CD4-positive, alpha-beta memory T cell (primary cell): ENCODE data around the gene VENTX. TPM values are rescaled to one million over a fixed set of nuclear protein-coding genes. Genes with fewer than 3 reads are reported as not detected.

Experiments used
- CTCF ChIA-PET: fragments of 350-600 bp; sonication (Branson Sonifier 250); formaldehyde crosslinking; loops from one replicate; lab custom pipeline; 2021; ENCODE audit warnings: inconsistent platforms; ENCODE audit not compliant: partially characterized antibody; lab: Charles Lee
- POLR2A ChIA-PET: fragments of 350-600 bp; sonication (Branson Sonifier 250); formaldehyde crosslinking; loops from one replicate; lab custom pipeline; 2021; ENCODE audit not compliant: partially characterized antibody; lab: Charles Lee
- DNase-seq, 5 donors: peaks; one replicate each; pipeline versions ENCODE4 v3.0.0 to v3.0.0-alpha.2; 2020 to 2022; ENCODE audit warnings: mixed read lengths in 1 of 5
- H3K27ac ChIP-seq: one replicate; pipeline ENCODE4 v1.7.0; 2013; ENCODE audit warnings: low read depth, low read length
- H3K27me3 ChIP-seq: 2 replicates; pipeline ENCODE4 v1.7.0; 2013; ENCODE audit warnings: mild to moderate bottlenecking, low read length, moderate library complexity; ENCODE audit not compliant: insufficient read depth
- H3K36me3 ChIP-seq: 2 replicates; pipeline ENCODE4 v1.7.0; 2013; ENCODE audit warnings: mild to moderate bottlenecking, low read length, moderate library complexity; ENCODE audit not compliant: insufficient read depth
- H3K4me1 ChIP-seq: 2 replicates; pipeline ENCODE4 v1.7.0; 2013; ENCODE audit warnings: mild to moderate bottlenecking, low read length, moderate library complexity; ENCODE audit not compliant: insufficient read depth
- H3K4me3 ChIP-seq, 2 donors: one replicate each; pipeline ENCODE4 v1.7.0; 2013; ENCODE audit warnings: low read length in 2 of 2, mild to moderate bottlenecking in 1 of 2
- H3K9me3 ChIP-seq, 2 donors: one replicate each; pipeline ENCODE4 v1.7.0; 2013; ENCODE audit warnings: low read length in 2 of 2, control low read depth in 1 of 2; ENCODE audit not compliant: control insufficient read depth in 1 of 2
- H3K27ac Mint-ChIP-seq, 7 donors: one replicate each; pipeline ENCODE4 v1.8.0; 2020 to 2021; ENCODE audit warnings: mixed read lengths in 7 of 7, mild to moderate bottlenecking in 6 of 7, inconsistent platforms in 3 of 7, moderate library complexity in 3 of 7
- H3K27me3 Mint-ChIP-seq, 2 donors: one replicate each; pipeline ENCODE4 v1.8.0; 2020 to 2021; ENCODE audit warnings: mixed read lengths in 2 of 2
- H3K36me3 Mint-ChIP-seq, 2 donors: one replicate each; pipeline ENCODE4 v1.8.0; 2020 to 2021; ENCODE audit warnings: mixed read lengths in 2 of 2, inconsistent platforms in 1 of 2, mild to moderate bottlenecking in 1 of 2
- H3K4me1 Mint-ChIP-seq, 4 donors: one replicate each; pipeline ENCODE4 v1.8.0; 2020 to 2021; ENCODE audit warnings: mixed read lengths in 4 of 4, mild to moderate bottlenecking in 1 of 4
- H3K4me3 Mint-ChIP-seq, 8 donors: one replicate each; pipeline ENCODE4 v1.8.0; 2020 to 2021; ENCODE audit warnings: mixed read lengths in 8 of 8, mild to moderate bottlenecking in 7 of 8, moderate library complexity in 6 of 8, inconsistent platforms in 3 of 8
- H3K9me3 Mint-ChIP-seq, 8 donors: one replicate each; pipeline ENCODE4 v1.8.0; 2020 to 2021; ENCODE audit warnings: mixed read lengths in 8 of 8, mild to moderate bottlenecking in 5 of 8, inconsistent platforms in 3 of 8, moderate library complexity in 1 of 8
- intact Hi-C: fragments of 100-400 bp; cut with micrococcal nuclease; formaldehyde crosslinking; loops from one replicate; pipeline ENCODE4 v1.15.1; 2023
- polyA plus RNA-seq, 2 donors: library from polyadenylated mRNA; unstranded; fragments of 300-500 nt; fragmentation: Illumina TruSeq; gene quantifications; one replicate each; pipeline ENCODE4 v1.2.3, GENCODE V29; 2021
- total RNA-seq, 2 experiments: library from RNA; stranded (reverse); gene quantifications; one replicate each; pipeline ENCODE4 v1.2.3, GENCODE V29; 2021

VENTX gene
- total and polyA plus RNA-seq, 4 experiments from 2014 or later = not detected

GRCh38 chr10:133209117-133209516, 28.5 kb upstream of the VENTX start:
- ChIA-PET CTCF (no interaction called here), POLR2A (no interaction called here)
- no peaks in the 10 kb centered on the region for H3K36me3 ChIP-seq
- no peaks in the 10 kb centered on the region for H3K27me3 ChIP-seq
- no peak overlapping the region for H3K27ac ChIP-seq
- H3K4me3 ChIP-seq = no peak overlapping the region
- H3K4me3 Mint-ChIP-seq = no peak overlapping the region
- no peaks in the 10 kb centered on the region for H3K27me3 Mint-ChIP-seq
- peaks cover 0 to 4% (median 1%) of the 10 kb centered on the region in 4 donors for H3K4me1 Mint-ChIP-seq
- DNase-seq = peak in 1 of 5 donors; percentile 13
- intact Hi-C loops = no loop called here
- H3K9me3 Mint-ChIP-seq = no peaks in the 10 kb centered on the region
- H3K36me3 Mint-ChIP-seq = no peaks in the 10 kb centered on the region
- no peaks in the 10 kb centered on the region for H3K9me3 ChIP-seq
- no peak overlapping the region for H3K27ac Mint-ChIP-seq
- H3K4me1 ChIP-seq = no peaks in the 10 kb centered on the region

- Mint-ChIP-seq H3K4me3 (no peak overlapping the region), H3K36me3 (no peaks in the 10 kb centered on the region), H3K4me1 (peaks cover 0 to 4% (median 1%) of the 10 kb centered on the region in 4 donors), H3K27me3 (no peaks in the 10 kb centered on the region), H3K9me3 (no peaks in the 10 kb centered on the region), H3K27ac (no peak overlapping the region)
- Histone ChIP-seq H3K4me1 (no peaks in the 10 kb centered on the region), H3K27me3 (no peaks in the 10 kb centered on the region), H3K36me3 (no peaks in the 10 kb centered on the region), H3K27ac (no peak overlapping the region), H3K9me3 (no peaks in the 10 kb centered on the region), H3K4me3 (no peak overlapping the region)
- ChIA-PET POLR2A (no interaction called here), CTCF (no interaction called here)
- DNase-seq = peak in 1 of 5 donors; percentile 9
- intact Hi-C loops = no loop called here
Measured at GRCh38 chr10:133209641-133210040, 28.0 kb upstream of the VENTX start.

- peak in 1 of 5 donors; percentile 26 for DNase-seq
- Histone ChIP-seq H3K4me3 (no peak overlapping the region), H3K9me3 (no peaks in the 10 kb centered on the region), H3K36me3 (no peaks in the 10 kb centered on the region), H3K27me3 (no peaks in the 10 kb centered on the region), H3K4me1 (no peaks in the 10 kb centered on the region), H3K27ac (no peak overlapping the region)
- H3K36me3 Mint-ChIP-seq = no peaks in the 10 kb centered on the region
- H3K4me1 Mint-ChIP-seq = peaks cover 0 to 4% (median 1%) of the 10 kb centered on the region in 4 donors
- intact Hi-C loops = no loop called here
- ChIA-PET CTCF (no interaction called here), POLR2A (no interaction called here)
- H3K4me3 Mint-ChIP-seq = no peak overlapping the region
- H3K27me3 Mint-ChIP-seq = no peaks in the 10 kb centered on the region
- H3K9me3 Mint-ChIP-seq = no peaks in the 10 kb centered on the region
- no peak overlapping the region for H3K27ac Mint-ChIP-seq
Measured at GRCh38 chr10:133210398-133211140, 27.1 kb upstream of the VENTX start.

- peak in 1 of 5 donors; percentile 26 for DNase-seq
- Mint-ChIP-seq H3K27me3 (peaks cover 0 to 3% of the 10 kb centered on the region in 2 donors), H3K27ac (no peak overlapping the region), H3K9me3 (no peaks in the 10 kb centered on the region), H3K4me3 (no peak overlapping the region), H3K36me3 (no peaks in the 10 kb centered on the region), H3K4me1 (peaks cover 0 to 4% (median 1%) of the 10 kb centered on the region in 4 donors)
- no peaks in the 10 kb centered on the region for H3K4me1 ChIP-seq
- no peaks in the 10 kb centered on the region for H3K36me3 ChIP-seq
- POLR2A ChIA-PET = no interaction called here
- intact Hi-C loops = no loop called here
- H3K27me3 ChIP-seq = no peaks in the 10 kb centered on the region
- CTCF ChIA-PET = no interaction called here
- no peak overlapping the region for H3K4me3 ChIP-seq
- H3K9me3 ChIP-seq = no peaks in the 10 kb centered on the region
- no peak overlapping the region for H3K27ac ChIP-seq
Measured at GRCh38 chr10:133211141-133211830, 26.4 kb upstream of the VENTX start.

- H3K27ac ChIP-seq = no peak overlapping the region
- no peaks in the 10 kb centered on the region for H3K9me3 Mint-ChIP-seq
- ChIA-PET CTCF (no interaction called here), POLR2A (no interaction called here)
- H3K36me3 ChIP-seq = no peaks in the 10 kb centered on the region
- no peak for DNase-seq
- no peaks in the 10 kb centered on the region for H3K36me3 Mint-ChIP-seq
- peaks cover 3 to 7% of the 10 kb centered on the region in 2 donors for H3K27me3 Mint-ChIP-seq
- H3K4me3 Mint-ChIP-seq = no peak overlapping the region
- no peak overlapping the region for H3K4me3 ChIP-seq
- peaks cover 0 to 4% (median 1%) of the 10 kb centered on the region in 4 donors for H3K4me1 Mint-ChIP-seq
- no peaks in the 10 kb centered on the region for H3K9me3 ChIP-seq
- H3K27ac Mint-ChIP-seq = no peak overlapping the region
- no peaks in the 10 kb centered on the region for H3K4me1 ChIP-seq
- H3K27me3 ChIP-seq = no peaks in the 10 kb centered on the region
- intact Hi-C loops = no loop called here
Measured at GRCh38 chr10:133211959-133212852, 25.4 kb upstream of the VENTX start.

GRCh38 chr10:133212853-133213494, 24.7 kb upstream of the VENTX start:
- Mint-ChIP-seq H3K4me1 (peaks cover 0 to 4% (median 1%) of the 10 kb centered on the region in 4 donors), H3K27ac (no peak overlapping the region), H3K4me3 (no peak overlapping the region), H3K27me3 (peaks cover 3 to 7% of the 10 kb centered on the region in 2 donors), H3K36me3 (no peaks in the 10 kb centered on the region), H3K9me3 (no peaks in the 10 kb centered on the region)
- H3K27ac ChIP-seq = no peak overlapping the region
- H3K9me3 ChIP-seq = no peaks in the 10 kb centered on the region
- no peaks in the 10 kb centered on the region for H3K27me3 ChIP-seq
- DNase-seq = no peak
- H3K4me1 ChIP-seq = no peaks in the 10 kb centered on the region
- intact Hi-C loops = no loop called here
- no peak overlapping the region for H3K4me3 ChIP-seq
- no peaks in the 10 kb centered on the region for H3K36me3 ChIP-seq
- CTCF ChIA-PET = no interaction called here
- POLR2A ChIA-PET = no interaction called here
